Kidney epithelial cell (primary cell): ENCODE measurements around the gene ARPP21. TPM values are rescaled to one million over a fixed set of nuclear protein-coding genes. Genes with fewer than 3 reads are reported as not detected.

ENCODE experiments used
- DNase-seq: peaks from one replicate; pipeline ENCODE4 v3.0.0-alpha.2; 2010; ENCODE audit warnings: low read depth
- H3K27me3 ChIP-seq: 2 replicates; pipeline ENCODE4 v1.6.0; 2011; ENCODE audit warnings: low read length; ENCODE audit not compliant: control insufficient read depth, insufficient read depth
- H3K36me3 ChIP-seq: 2 replicates; pipeline ENCODE4 v1.5.1; 2011; ENCODE audit warnings: low read length; ENCODE audit not compliant: control insufficient read depth, insufficient read depth
- H3K4me3 ChIP-seq: 2 replicates; pipeline ENCODE4 v1.5.1; 2011; ENCODE audit warnings: low read depth, mild to moderate bottlenecking, control low read depth, low read length
- CTCF ChIP-seq: IDR thresholded peaks from 2 replicates; pipeline ENCODE4 v1.5.1; 2011; ENCODE audit warnings: mild to moderate bottlenecking, moderate library complexity, low read length, control low read depth, inconsistent platforms; ENCODE audit not compliant: insufficient read depth, poor library complexity, severe bottlenecking
- total RNA-seq: library from RNA; depleted of rRNA; stranded (reverse); fragments of >200 nt; gene quantifications from 2 replicates; pipeline ENCODE4 v1.2.3, GENCODE V29; 2015

Gene ARPP21
- total RNA-seq, 1 donor from 2014 or later: 0.71 TPM

- no peak for DNase-seq
- Histone ChIP-seq H3K36me3 (no peaks in the 10 kb centered on the region), H3K4me3 (no peak overlapping the region), H3K27me3 (no peaks in the 10 kb centered on the region)
- TF ChIP-seq CTCF: no peak
Measured at GRCh38 chr3:35739964-35740527, 100.7 kb downstream of the ARPP21 start.

- no peaks in the 10 kb centered on the region for H3K27me3 ChIP-seq
- no peak for TF ChIP-seq CTCF
- no peak overlapping the region for H3K4me3 ChIP-seq
- H3K36me3 ChIP-seq: no peaks in the 10 kb centered on the region
- no peak for DNase-seq
Measured at GRCh38 chr3:35743218-35743617, 103.9 kb downstream of the ARPP21 start.

- Histone ChIP-seq H3K36me3 (no peaks in the 10 kb centered on the region), H3K4me3 (no peak overlapping the region), H3K27me3 (no peaks in the 10 kb centered on the region)
- no peak for TF ChIP-seq CTCF
- DNase-seq: peak; percentile 5
Measured at GRCh38 chr3:35744419-35744818, 105.1 kb downstream of the ARPP21 start.

GRCh38 chr3:35745351-35745750, 106.0 kb downstream of the ARPP21 start:
- H3K4me3 ChIP-seq: no peak overlapping the region
- no peak for TF ChIP-seq CTCF
- DNase-seq: no peak

GRCh38 chr3:35745802-35746484, 106.6 kb downstream of the ARPP21 start:
- H3K27me3 ChIP-seq: no peaks in the 10 kb centered on the region
- no peak for TF ChIP-seq CTCF
- H3K4me3 ChIP-seq: no peak overlapping the region
- DNase-seq: no peak
- no peaks in the 10 kb centered on the region for H3K36me3 ChIP-seq

More at GRCh38 chr3:35745351-35745750, 106.0 kb downstream of the ARPP21 start:
- Histone ChIP-seq H3K36me3 (no peaks in the 10 kb centered on the region), H3K27me3 (no peaks in the 10 kb centered on the region)

GRCh38 chr3:35746492-35746891, 107.2 kb downstream of the ARPP21 start:
- no peak overlapping the region for H3K4me3 ChIP-seq
- H3K36me3 ChIP-seq: no peaks in the 10 kb centered on the region
- no peaks in the 10 kb centered on the region for H3K27me3 ChIP-seq
- no peak for TF ChIP-seq CTCF
- DNase-seq: no peak
